GM21526 (cell line): ENCODE data around the gene GRN.
"Not testable (repeated sequence)": the region's sequence is repeated elsewhere in the genome, so short reads cannot be mapped to it uniquely, and the experiment has no call there.

Experiments used
- ATAC-seq: cut with Tn5 transposase; IDR thresholded peaks from one replicate; pipeline ENCODE4 v1.9.1; 2021; ENCODE audit warnings: moderate library complexity; ENCODE audit not compliant: unreplicated experiment, low FRiP score

Gene GRN

DNA sequence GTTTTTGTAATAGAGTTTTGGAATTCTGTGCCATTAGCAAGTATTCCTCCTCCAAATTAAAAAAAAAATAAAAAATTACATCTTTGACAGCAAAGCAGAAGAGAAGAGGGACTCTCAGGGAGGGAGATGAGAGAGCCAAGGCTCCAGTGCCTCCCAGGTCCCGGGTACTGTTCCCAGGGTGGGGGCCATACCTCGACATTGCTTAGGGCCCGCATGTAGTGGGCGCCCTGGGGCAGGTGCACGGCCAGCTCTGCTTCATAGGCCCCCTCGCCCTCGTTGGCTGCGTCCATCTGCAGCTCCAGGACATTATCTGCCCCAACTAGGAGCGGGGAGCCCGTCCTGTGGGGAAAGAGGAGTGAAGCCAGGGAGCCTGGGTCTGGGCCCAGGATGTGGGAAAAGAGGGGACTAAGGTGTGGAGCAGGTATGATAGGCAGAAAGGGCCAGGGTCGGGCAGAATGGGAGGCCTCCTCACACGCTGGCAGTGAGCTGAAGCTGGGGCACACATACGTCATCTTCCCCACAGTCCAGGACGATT lies 33.1 kb downstream of the GRN start:
- no peak for ATAC-seq

DNA sequence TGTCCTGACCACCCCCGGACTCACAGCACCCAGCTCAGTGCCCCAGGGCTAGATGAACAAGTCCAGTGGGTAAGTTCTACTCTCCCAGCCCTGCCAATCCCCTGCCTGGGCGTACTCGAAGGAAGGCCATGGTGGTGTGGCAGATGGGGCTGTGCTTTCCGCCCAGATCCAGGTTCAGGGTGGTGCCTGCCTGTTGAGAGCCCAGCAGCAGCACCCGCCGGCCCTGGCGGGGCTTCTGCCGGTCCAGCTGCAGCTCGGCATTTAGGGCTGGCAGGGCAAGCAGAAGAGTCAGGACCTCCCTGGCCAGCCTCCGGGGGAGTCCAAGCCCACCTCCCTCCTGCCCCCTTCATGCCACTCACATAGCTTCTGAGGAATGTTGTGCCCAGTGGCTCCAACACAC lies 34.8 kb downstream of the GRN start:
- ATAC-seq, result no peak

DNA sequence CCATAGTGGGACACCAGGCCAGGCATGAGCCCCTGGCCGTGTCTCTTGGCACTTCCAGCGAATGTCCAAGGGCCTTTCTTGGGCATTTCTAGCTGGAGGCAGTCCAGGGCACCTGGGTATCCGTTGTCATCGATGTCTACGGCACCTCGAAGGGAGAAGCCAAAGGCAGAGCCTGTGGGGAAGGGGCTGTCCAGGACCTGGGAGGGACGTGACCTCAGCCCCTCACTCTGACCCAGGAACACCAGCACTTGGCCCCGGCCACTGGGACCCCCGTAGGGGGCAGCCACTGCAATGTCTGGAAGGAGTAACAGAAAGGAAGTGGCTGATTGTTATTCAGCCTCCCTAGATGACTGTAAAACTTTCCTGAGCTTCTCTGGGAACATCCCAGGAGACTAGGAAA lies 35.7 kb downstream of the GRN start:
- no peak for ATAC-seq

DNA sequence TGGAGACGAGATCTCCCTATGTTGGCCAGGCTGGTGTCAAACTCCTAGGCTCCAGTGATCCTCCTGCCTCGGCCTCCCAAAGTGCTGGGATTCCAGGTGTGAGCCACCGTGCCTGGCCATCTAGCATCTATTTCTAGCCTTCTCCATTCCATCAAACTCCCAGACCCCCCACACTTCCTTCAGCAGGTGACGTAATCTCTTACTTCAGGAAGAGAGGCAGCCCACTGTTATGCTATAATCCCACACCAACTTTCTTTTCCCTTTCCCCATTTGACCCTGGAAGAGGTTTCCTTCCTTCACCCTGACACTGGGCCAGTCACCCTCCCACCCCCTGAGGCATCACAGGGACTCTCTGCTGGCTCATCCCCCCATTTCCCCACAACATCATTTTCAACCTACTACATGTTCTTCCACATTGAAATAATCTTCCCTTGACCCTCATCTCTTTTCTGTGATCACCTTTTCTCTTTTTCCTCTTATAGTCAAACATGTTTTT lies 36.8 kb downstream of the GRN start:
- ATAC-seq, result no peak

DNA sequence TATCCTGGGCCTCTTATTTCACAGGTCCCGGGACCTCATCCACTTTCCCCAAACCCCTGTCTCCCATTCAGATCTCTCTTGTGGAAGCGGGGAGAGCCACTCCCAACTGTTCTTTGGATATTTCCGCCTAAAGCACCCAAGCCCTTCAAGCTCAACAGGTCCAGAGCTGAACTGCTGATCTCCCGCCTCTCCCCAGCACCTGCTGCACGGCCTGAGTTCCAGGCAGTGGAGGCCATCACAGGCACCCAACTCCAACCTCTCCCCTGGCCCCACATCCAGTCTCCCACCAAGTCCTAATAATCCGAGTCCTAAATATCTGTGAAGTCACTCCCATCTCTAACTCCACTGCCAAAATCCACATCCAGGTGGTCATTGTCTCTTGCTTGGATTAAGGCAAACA lies 37.8 kb downstream of the GRN start:
- ATAC-seq, result no peak

DNA sequence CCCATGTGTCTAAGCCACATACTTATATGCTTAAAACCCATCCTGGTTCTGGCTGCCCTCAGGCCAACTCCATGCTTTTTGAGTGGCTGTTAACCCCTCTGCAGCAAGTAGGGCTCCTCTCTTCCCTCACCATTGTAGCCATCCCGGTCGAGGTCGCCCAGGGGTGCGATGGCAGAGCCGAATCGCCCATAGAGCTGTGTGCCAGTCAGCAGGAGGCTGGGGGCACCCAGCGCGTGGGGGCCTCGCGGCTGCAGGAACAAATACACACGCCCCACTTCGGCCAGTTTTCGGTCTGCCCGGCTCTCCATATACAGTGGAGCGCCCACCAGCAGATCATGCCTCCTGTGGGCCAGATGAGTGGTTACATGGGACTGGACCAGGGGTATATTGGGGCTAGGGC lies 38.3 kb downstream of the GRN start:
- ATAC-seq, result no peak

DNA sequence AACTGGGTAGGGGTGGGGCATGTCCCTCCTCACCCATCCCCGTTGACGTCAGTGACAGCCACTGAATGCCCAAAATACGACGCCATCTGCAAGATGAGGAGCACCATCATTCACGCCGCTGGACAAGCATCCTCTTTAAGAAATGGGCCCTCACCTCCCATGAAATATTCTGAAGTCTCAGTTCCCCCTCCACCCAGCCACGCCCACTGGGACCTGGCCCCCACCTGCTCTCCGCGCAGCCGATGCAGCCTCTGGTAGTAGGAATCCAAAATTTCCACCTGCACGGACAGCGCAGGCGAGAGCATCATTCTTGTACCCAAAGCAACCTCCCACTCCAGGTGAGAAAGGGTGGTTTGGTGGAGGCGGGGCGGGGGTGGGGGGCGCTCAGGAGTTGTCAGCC lies 38.8 kb downstream of the GRN start:
- no peak for ATAC-seq

DNA sequence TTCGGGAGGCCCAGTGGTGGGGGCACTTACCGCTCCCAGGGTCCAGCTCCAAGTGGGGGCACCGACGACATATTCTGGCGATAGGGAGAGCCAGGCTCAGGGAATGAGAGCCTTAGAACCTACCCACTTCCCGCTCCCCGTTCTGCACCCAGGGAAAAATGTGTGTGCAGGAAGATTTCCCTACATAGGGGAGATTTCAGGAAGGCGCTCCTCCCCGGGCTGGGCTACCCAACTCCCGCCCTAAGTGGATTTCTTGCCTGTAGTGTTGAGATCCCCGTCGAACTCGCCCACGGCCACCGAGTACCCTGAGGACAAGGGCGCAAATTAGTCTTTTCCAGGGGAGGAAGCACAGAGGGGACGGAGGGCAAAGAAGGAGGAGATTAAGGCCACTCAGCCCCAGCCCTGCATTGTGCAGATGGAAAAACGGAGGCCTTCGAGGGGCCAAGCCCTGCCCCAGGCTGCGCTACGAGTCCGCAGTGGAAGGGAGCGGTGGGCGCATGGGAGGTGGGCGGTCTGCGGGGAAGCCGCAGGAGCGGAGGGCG lies 39.2 kb downstream of the GRN start:
- ATAC-seq, result no peak

DNA sequence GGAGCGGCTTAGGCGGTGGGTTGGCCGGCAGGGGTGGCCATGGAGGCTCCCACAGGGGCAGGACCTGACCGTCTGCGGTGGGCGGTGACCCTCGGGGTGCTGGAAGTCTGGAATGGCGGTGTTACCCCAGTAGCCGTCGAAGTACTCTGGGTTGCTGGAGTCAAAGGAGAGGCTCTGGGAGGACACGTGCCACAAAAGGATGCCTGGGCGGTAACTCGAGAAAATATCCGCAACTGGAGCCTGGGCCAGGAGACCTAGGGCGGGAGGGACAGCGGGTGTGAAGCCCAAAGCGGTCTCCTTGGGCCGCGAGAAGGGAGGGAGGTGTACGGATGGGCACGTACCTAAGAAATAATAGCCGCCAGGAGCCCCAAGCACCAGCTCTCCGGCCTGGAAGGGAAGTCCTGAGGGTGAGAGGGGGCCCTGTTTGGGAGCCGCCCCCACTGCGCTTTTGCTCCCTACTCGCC lies 39.8 kb downstream of the GRN start:
- no peak for ATAC-seq

DNA sequence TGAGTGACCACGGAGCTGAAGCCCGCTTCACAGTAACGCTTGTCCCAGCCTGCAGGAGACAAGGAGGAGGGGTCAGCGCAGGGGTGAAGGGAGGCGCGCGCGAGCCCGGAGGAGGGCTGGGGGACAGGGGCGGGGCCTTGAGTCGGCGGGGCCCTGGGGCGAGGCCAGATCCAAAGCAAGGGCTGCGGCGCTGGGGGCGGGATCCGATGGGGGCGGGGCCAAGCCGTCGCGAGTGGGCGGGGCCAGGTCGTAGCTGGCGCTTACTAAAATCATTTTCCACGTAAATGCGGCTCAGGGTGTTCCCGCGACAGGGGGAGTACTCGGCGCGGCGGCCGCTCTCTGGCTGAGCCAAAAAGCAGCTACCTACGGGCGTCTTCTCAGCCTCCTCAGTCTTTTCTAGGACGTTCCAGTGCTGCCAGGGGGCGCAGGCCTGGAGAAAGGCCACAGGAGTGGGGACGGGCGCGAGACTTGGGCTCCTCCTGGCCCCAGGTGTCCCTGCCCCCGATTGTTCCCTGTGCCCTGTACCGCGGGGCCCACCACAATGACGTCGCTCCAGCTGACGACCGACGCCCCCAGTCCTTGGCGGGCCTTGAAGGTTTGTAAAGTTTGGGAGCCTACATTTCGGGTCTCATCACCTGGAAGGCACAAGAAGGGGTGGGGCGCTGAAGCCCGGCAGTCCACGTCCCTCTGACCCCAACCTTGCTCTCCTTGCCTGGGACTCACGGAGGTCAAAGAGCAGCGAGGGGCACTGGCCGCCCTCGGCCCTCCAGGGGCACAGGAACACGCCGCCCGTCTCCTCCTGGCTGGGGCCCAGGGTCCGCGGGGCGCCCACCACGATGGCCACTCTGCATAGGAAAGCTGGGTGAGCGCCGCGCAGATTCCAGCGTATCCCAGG lies 40.4 kb downstream of the GRN start:
- ATAC-seq, result no peak

DNA sequence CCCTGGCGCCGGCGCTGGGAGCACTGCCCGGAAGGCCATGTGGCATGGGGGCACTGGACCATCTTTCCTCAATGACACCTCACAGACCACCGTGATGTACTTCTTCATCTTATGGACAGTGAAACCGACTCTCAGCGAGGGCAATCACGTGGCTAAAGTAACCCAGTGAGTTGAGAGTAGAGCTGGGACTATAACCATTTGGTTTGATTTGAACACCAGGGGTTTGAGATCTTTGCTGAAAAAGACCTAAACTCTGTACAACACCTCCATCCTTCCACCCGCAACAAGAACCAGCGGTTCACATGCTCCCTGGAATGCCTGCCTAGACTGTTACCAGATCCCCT lies 41.1 kb downstream of the GRN start:
- no peak for ATAC-seq

DNA sequence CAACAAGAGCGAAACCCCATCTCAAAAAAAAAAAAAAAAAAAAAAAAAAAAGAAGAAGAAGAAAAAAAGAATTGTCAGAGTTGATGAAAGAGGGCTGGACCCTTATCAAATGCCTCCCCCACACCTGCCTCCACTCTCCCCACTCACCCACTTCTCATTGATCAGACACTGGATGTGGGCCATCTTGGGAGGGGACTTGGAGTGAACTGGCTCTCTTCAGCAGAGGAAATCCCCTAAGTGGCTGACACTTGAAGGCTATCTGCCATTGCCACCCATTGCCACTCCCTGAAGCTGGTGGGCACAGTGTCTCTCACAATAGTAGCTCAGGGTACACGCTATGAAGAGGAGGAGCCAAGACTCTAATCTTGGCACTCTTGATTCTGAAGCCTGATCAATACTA lies 42.7 kb downstream of the GRN start:
- no peak for ATAC-seq

DNA sequence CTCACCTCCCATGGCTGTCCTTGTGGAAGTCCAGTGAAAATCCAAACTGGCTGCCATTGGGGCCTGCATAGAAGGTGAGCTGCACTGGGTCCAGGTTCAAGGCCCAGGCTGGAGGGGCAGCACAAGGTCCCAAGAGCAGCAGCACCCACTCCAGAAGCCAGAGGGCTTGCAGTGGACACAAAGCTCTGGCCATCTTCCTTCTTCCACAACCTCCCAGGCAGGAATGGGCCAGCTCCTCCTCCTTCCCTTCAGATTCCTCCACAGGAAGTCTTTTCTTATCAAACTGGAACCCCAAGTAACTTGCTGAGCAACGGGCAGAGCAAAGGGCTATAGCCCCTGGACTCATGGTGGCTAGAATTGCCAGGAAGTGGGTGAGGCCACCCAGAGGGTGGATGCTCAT lies 44.2 kb downstream of the GRN start, which contains the start of gene ITGA2B:
Gene ITGA2B (minus strand): TSS at position 369 of the 400 bp plus-strand sequence. CDS start 176 bp downstream, at position 193.
- ATAC-seq, result no peak

DNA sequence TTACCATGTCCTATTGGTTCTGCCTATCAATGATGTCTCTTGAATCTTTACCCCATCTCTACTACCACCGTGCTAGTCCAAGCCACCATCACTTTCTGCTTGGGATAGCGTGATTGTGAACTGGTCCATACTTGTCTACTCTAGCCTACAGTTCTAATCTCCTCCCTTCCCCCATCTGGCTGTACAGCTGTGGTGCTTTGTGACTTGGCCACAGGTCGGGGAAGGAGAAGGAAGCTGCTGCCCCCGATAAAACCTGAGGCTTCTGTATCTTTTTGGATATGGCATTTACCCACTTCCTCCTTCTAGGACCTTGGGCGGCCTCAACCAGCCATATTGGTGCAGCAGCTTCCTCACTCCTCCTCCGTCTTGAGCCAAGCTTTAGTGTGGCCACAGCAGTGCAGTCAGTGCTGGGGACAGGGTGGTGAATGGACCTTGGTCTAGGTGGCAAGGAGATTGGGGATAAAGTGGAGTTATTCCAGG lies 44.7 kb downstream of the GRN start:
- no peak for ATAC-seq

DNA sequence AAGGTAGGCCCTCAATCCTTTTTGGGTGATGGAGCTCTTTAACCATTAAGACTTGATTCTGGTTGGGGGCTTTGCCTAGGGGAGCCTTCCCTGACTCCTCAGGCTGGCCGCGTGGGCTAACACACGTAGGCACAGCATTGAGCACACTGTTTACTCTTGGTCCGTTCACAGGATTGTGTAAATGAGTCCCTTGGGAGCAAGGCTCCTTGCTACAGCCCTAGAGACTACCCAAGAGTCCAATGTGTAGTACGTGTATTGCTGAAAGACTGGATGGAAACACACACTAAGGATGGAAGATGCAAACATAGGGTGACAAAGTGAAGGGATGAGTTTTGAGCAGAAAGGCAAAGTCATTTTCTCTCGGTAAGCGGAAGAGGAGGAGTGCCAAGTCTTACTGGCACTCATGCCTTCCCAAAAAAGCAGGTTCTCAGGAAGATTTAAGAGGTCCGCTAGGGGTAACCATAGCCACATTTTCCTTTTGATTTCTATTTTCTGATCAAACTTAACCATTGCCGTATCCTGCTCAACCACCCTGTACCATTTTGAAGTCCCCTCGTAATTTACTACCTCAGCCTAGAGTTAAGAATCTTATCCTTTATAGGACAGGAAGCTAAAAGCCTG lies 45.3 kb downstream of the GRN start:
- no peak for ATAC-seq

DNA sequence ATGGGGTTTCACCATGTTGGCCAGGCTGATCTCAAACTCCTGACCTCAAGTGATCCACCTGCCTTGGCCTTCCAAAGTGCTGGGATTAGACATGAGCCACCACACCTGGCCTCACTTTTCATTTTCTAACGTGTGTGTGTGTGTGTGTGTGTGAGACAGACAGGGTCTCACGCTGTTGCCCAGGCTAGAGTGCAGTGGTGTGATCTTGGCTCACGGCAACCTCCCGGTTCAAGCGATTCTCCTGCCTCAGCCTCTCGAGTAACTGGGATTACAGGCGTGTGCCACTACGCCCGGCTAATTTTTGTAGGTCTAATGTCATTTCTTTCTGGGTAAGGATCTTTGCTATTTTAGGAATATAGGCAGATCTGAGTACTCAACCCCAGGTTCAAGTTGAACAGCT lies 49.0 kb downstream of the GRN start:
- not testable (repeated sequence) for ATAC-seq

DNA sequence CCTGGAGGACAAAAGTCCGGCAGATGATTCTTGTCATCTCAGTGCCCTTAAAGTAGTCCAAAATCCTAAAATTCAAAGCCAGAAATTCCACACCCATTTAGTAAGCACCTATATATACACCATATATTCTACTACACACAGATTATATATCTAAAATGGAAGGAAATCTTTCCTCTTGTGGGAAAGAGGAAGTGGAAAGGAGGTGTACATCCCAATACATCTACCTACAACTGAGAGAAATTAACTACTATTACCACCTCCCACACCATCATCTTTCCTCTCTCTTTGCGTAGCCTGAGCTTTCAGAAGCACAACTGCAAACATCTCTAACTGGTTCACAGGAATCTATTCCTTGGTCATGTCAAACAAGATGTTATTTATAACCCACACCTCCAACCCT lies 49.7 kb downstream of the GRN start:
- no peak for ATAC-seq

DNA sequence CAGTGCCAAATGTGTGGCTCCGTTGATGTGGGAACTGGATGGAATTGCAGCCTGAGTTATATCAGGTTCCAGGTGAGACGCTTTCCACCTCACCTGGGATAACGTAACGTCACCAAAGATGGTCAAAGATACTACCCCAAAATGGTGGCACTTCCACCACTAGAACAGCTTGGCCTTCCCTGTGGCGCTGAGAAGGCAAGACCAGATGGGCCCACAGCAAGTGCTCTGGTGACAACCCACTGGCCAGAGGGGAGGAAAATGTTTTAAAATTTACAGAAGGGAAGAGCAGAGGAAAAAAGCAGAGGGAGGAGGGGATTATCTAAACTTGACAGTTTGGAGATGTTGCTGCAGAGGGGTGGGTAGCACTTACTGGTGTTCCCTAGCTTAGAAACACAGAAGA lies 51.8 kb downstream of the GRN start:
- no peak for ATAC-seq

DNA sequence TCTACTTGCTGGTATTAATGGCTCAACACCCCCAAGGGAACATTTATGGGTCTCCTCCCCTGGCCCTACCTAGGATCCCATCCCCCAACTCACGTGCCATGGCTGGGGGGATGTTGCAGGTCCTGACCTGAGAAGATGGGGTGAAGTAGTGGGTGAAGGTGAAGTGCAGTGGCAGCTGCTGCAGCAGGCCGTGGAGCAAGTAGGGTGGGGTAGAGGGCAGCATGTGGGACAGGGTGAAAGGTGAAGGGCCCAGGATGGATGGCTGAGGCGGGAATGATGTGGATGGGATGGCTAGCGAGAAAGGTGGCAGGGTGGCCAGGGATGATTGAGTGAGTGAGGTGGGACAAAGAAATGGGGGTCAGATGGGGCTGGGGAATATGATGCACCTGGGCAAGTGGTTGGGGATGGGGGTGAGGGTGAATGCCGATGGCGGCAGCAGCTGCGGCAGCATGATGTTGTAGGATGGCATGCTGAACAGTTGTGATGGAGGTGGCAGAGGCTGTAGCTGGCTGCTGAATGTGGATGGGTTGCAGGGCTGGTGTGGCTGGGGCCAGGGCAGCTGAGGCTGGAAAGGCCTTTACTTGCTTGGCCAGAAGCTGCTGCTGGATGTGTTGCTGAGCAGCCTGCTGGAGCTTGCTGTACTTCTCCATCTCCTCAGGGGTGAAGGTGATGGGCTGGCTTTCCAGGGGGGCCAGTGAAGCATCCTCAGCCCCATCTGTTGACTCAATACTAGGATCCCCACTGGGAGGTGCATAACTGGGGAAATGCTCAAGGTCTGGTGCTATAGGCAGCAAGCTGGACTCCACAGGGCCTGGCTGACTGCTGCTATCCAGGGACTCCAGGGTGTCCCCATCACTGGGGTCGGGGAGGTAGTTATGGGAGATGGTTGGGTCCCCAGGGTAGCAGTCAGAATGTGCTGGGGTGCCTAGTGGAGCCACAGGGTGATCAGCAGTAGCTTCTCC lies 52.7 kb downstream of the GRN start:
- ATAC-seq, result no peak
